ENCODE results near the gene GPSM1.

The GPSM1 gene, protein sequence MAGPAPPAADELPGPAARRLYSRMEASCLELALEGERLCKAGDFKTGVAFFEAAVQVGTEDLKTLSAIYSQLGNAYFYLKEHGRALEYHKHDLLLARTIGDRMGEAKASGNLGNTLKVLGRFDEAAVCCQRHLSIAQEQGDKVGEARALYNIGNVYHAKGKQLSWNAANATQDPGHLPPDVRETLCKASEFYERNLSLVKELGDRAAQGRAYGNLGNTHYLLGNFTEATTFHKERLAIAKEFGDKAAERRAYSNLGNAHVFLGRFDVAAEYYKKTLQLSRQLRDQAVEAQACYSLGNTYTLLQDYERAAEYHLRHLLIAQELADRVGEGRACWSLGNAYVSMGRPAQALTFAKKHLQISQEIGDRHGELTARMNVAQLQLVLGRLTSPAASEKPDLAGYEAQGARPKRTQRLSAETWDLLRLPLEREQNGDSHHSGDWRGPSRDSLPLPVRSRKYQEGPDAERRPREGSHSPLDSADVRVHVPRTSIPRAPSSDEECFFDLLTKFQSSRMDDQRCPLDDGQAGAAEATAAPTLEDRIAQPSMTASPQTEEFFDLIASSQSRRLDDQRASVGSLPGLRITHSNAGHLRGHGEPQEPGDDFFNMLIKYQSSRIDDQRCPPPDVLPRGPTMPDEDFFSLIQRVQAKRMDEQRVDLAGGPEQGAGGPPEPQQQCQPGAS
- long read RNA-seq, partial matches to known transcripts: 4 of 4 reads
- long read RNA-seq, other reads (novel, unspliced or antisense): 0 of 4 reads

DNA sequence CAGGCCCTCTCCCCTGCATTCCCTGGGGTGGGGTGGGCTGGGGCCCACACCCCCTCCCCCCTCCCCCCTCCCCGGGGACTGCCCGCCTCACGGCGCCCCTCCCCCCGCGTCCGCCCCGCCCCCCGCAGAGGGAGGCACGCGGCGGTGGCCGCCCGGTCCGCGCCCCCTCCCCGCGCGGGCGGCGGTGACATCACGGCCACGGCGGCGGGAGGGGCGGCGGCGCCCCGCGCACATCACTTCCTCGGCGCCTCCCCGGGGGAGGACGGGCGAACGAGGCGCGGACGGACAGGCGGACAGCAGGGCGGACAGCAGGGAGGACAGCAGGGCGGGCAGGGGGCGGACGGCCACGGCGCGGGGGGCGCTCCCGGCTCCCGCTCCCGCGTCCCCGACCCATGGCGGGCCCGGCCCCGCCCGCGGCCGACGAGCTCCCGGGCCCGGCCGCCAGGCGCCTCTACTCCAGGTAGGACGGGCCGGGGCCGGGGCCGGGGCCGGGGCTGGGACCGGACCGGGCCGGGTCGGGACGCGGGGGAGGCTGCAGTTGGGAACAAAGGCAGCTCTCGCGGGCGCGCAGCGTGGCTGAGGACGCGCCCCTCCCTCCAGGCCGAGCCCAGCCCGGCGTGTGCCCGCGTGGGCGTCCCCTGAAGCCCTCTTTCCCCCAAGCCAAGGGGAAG is at the start of gene GPSM1:
GPSM1 (plus strand) TSS at position 236 of the 671 bp plus-strand sequence; CDS start at position 393, 157 bp downstream.
- TF ChIP-seq SPI1 (IDR thresholded peaks at IDR 0.05; ENCODE audit: borderline replicate concordance, low read depth): no peak
- TF ChIP-seq POLR2AphosphoS5 (IDR thresholded peaks at IDR 0.05; ENCODE audit: low read depth): no peak
- TF ChIP-seq, protein P1, sequence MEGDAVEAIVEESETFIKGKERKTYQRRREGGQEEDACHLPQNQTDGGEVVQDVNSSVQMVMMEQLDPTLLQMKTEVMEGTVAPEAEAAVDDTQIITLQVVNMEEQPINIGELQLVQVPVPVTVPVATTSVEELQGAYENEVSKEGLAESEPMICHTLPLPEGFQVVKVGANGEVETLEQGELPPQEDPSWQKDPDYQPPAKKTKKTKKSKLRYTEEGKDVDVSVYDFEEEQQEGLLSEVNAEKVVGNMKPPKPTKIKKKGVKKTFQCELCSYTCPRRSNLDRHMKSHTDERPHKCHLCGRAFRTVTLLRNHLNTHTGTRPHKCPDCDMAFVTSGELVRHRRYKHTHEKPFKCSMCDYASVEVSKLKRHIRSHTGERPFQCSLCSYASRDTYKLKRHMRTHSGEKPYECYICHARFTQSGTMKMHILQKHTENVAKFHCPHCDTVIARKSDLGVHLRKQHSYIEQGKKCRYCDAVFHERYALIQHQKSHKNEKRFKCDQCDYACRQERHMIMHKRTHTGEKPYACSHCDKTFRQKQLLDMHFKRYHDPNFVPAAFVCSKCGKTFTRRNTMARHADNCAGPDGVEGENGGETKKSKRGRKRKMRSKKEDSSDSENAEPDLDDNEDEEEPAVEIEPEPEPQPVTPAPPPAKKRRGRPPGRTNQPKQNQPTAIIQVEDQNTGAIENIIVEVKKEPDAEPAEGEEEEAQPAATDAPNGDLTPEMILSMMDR (IDR thresholded peaks at IDR 0.05; ENCODE audit: insufficient read depth, low read length): no peak
- TF ChIP-seq, protein P2, sequence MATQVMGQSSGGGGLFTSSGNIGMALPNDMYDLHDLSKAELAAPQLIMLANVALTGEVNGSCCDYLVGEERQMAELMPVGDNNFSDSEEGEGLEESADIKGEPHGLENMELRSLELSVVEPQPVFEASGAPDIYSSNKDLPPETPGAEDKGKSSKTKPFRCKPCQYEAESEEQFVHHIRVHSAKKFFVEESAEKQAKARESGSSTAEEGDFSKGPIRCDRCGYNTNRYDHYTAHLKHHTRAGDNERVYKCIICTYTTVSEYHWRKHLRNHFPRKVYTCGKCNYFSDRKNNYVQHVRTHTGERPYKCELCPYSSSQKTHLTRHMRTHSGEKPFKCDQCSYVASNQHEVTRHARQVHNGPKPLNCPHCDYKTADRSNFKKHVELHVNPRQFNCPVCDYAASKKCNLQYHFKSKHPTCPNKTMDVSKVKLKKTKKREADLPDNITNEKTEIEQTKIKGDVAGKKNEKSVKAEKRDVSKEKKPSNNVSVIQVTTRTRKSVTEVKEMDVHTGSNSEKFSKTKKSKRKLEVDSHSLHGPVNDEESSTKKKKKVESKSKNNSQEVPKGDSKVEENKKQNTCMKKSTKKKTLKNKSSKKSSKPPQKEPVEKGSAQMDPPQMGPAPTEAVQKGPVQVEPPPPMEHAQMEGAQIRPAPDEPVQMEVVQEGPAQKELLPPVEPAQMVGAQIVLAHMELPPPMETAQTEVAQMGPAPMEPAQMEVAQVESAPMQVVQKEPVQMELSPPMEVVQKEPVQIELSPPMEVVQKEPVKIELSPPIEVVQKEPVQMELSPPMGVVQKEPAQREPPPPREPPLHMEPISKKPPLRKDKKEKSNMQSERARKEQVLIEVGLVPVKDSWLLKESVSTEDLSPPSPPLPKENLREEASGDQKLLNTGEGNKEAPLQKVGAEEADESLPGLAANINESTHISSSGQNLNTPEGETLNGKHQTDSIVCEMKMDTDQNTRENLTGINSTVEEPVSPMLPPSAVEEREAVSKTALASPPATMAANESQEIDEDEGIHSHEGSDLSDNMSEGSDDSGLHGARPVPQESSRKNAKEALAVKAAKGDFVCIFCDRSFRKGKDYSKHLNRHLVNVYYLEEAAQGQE (IDR thresholded peaks at IDR 0.05; ENCODE audit: insufficient replicate concordance, low read depth): no peak
- no peak for TF ChIP-seq GABPA (IDR thresholded peaks at IDR 0.05; ENCODE audit: low read depth)
- DNase-seq (ENCODE audit: low read depth in 1 of 2, low spot score in 1 of 2): peak in 1 of 2 experiments; percentile 41
- Histone ChIP-seq H3K4me3 (replicated peaks; ENCODE audit: insufficient read depth, low read length) (peak within 1 kb of the TSS; percentile 14), H3K27me3 (ENCODE audit: insufficient read depth, poor library complexity, severe bottlenecking) (peaks cover 18% of the 10 kb centered on the region), H3K27ac (replicated peaks) (no peak within 1 kb of the TSS)

DNA sequence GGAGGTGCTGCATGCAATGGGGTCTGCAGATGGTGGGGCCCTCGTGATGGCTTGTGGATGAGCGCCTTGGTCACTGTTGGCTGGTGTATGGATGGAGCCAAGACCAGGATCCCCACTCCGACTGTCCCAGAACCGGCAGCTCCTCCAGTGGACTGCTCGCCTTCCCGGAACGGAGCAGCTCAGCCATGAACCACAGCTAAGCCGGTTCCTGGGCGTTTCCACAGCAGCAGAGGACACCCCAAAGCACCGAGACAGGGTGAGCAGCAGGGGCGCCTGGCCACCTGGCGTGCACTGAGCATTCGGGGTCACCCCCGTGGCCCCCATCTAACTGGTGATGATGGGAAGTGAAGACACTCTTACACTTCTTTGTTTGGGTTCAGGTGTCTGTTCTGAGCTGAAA is 49.6 kb upstream of the GPSM1 start:
- H3K4me3 ChIP-seq (replicated peaks; ENCODE audit: insufficient read depth, low read length): no peak overlapping the region
- TF ChIP-seq, protein P2 (IDR thresholded peaks at IDR 0.05; ENCODE audit: insufficient replicate concordance, low read depth): no peak
- no peak for TF ChIP-seq POLR2AphosphoS5 (IDR thresholded peaks at IDR 0.05; ENCODE audit: low read depth)
- TF ChIP-seq, protein P1 (IDR thresholded peaks at IDR 0.05; ENCODE audit: insufficient read depth, low read length): no peak
- no peak for TF ChIP-seq GABPA (IDR thresholded peaks at IDR 0.05; ENCODE audit: low read depth)
- TF ChIP-seq SPI1 (IDR thresholded peaks at IDR 0.05; ENCODE audit: borderline replicate concordance, low read depth): no peak
- peaks cover 16% of the 10 kb centered on the region for H3K27me3 ChIP-seq (ENCODE audit: insufficient read depth, poor library complexity, severe bottlenecking)
- H3K27ac ChIP-seq (replicated peaks): no peak overlapping the region
- no peak for DNase-seq (ENCODE audit: low read depth in 1 of 2, low spot score in 1 of 2)

DNA sequence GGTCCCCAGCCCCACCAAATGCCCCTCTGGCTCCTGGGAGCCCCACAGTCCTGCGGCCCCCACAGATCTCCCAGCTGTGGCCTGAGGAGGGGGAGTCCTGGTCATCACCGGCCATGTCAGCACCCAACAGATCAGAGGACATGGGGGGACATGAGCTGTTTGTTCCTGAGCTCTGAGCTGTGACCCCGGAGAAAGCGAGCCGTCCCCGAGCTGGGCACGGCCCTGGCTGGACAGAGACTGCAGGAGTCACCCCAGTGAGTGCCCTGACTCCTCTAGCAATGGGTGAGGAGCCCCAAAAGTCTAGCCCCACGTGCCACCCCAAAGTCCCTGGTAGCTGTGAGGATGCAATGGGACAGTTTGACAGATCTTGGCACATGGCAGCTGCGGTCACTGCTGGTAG is 49.1 kb upstream of the GPSM1 start:
- no peak for DNase-seq (ENCODE audit: low read depth in 1 of 2, low spot score in 1 of 2)
- TF ChIP-seq SPI1 (IDR thresholded peaks at IDR 0.05; ENCODE audit: borderline replicate concordance, low read depth): no peak
- no peak overlapping the region for H3K27ac ChIP-seq (replicated peaks)
- no peak overlapping the region for H3K4me3 ChIP-seq (replicated peaks; ENCODE audit: insufficient read depth, low read length)
- H3K27me3 ChIP-seq (ENCODE audit: insufficient read depth, poor library complexity, severe bottlenecking): peaks cover 13% of the 10 kb centered on the region

DNA sequence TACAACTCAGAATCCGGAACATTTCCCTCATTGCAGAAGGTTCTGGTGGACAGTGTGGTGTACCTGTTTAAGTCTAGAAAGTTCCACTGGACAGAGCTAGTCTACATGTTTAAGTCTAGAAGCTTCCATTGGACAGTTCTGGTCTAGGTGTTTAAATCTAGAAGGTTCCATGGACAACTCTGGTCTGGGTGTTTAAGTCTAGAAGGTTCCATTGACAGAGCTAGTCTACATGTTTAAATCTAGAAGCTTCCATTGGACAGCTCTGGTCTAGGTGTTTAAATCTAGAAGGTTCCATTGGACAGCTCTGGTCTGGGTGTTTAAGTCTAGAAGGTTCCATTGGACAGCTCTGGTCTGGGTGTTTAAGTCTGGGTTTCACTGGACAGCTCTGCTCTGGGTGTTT is 48.4 kb upstream of the GPSM1 start:
- TF ChIP-seq SPI1 (IDR thresholded peaks at IDR 0.05; ENCODE audit: borderline replicate concordance, low read depth): no peak
- TF ChIP-seq, protein P2 (IDR thresholded peaks at IDR 0.05; ENCODE audit: insufficient replicate concordance, low read depth): no peak
- TF ChIP-seq GABPA (IDR thresholded peaks at IDR 0.05; ENCODE audit: low read depth): no peak
- TF ChIP-seq, protein P1 (IDR thresholded peaks at IDR 0.05; ENCODE audit: insufficient read depth, low read length): no peak
- no peak for TF ChIP-seq POLR2AphosphoS5 (IDR thresholded peaks at IDR 0.05; ENCODE audit: low read depth)
- H3K27me3 ChIP-seq (ENCODE audit: insufficient read depth, poor library complexity, severe bottlenecking): peaks cover 13% of the 10 kb centered on the region
- no peak for DNase-seq (ENCODE audit: low read depth in 1 of 2, low spot score in 1 of 2)
- H3K4me3 ChIP-seq (replicated peaks; ENCODE audit: insufficient read depth, low read length): no peak overlapping the region
- H3K27ac ChIP-seq (replicated peaks): no peak overlapping the region

Measured in HL-60 (cell line).